ENCODE measurements around the gene LDHD. TPM values are rescaled to one million over a fixed set of nuclear protein-coding genes. Genes with fewer than 3 reads are reported as not detected.

The LDHD gene
- total and polyA plus RNA-seq, 2 donors from 2014 or later: 14.7 to 73.3 TPM

GRCh38 chr16:75106351-75107274 lies 10.0 kb downstream of the LDHD start:
- DNase-seq (no peak), FAIRE-seq (no peak)
- H3K9ac ChIP-seq (ENCODE audit: low read length in 3 of 3): no peak overlapping the region
- H3K9me3 ChIP-seq (ENCODE audit: control insufficient read depth in 2 of 3, insufficient read depth in 1 of 3, low read length in 3 of 3): no peaks in the 10 kb centered on the region
- H3K27ac ChIP-seq (ENCODE audit: low read depth in 2 of 2, low read length in 2 of 2): no peak overlapping the region
- H3K4me3 ChIP-seq (ENCODE audit: low read length in 3 of 3): no peak overlapping the region
- H3K36me3 ChIP-seq (ENCODE audit: control insufficient read depth in 2 of 3, insufficient read depth in 3 of 3, low read length in 3 of 3): no peaks in the 10 kb centered on the region
- no peak for TF ChIP-seq CTCF (IDR thresholded peaks at IDR 0.05; ENCODE audit: borderline replicate concordance, extremely low read depth, insufficient read depth)
- intact Hi-C loops (cut with DNase I): no loop called here
- no peaks in the 10 kb centered on the region for H3K27me3 ChIP-seq (ENCODE audit: control insufficient read depth, insufficient read depth, low read length)
- peaks cover 0 to 39% (median 35%) of the 10 kb centered on the region in 3 donors for H3K4me1 ChIP-seq (ENCODE audit: control insufficient read depth in 2 of 3, insufficient read depth in 2 of 3, low read depth in 1 of 3, low read length in 3 of 3)

- peak in 1 of 5 donors; percentile 84 for DNase-seq
- Histone ChIP-seq H3K27me3 (ENCODE audit: control insufficient read depth, insufficient read depth, low read length) (no peaks in the 10 kb centered on the region), H3K9ac (ENCODE audit: low read length in 3 of 3) (no peak overlapping the region), H3K36me3 (ENCODE audit: control insufficient read depth in 2 of 3, insufficient read depth in 3 of 3, low read length in 3 of 3) (no peaks in the 10 kb centered on the region), H3K4me3 (ENCODE audit: low read length in 3 of 3) (no peak overlapping the region), H3K4me1 (ENCODE audit: control insufficient read depth in 2 of 3, insufficient read depth in 2 of 3, low read depth in 1 of 3, low read length in 3 of 3) (peaks cover 0 to 31% (median 26%) of the 10 kb centered on the region in 3 donors), H3K27ac (ENCODE audit: low read depth in 2 of 2, low read length in 2 of 2) (no peak overlapping the region), H3K9me3 (ENCODE audit: control insufficient read depth in 2 of 3, insufficient read depth in 1 of 3, low read length in 3 of 3) (no peaks in the 10 kb centered on the region)
- FAIRE-seq: no peak
- TF ChIP-seq CTCF (IDR thresholded peaks at IDR 0.05; ENCODE audit: borderline replicate concordance, extremely low read depth, insufficient read depth): no peak
- intact Hi-C loops (cut with DNase I): no loop called here
Observed at GRCh38 chr16:75105306-75106061, 11.1 kb downstream of the LDHD start.

GRCh38 chr16:75104836-75105235 lies 11.7 kb downstream of the LDHD start:
- no peaks in the 10 kb centered on the region for H3K9me3 ChIP-seq (ENCODE audit: control insufficient read depth in 2 of 3, insufficient read depth in 1 of 3, low read length in 3 of 3)
- no peak for DNase-seq
- TF ChIP-seq CTCF (IDR thresholded peaks at IDR 0.05; ENCODE audit: borderline replicate concordance, extremely low read depth, insufficient read depth): no peak
- FAIRE-seq: no peak
- H3K4me1 ChIP-seq (ENCODE audit: control insufficient read depth in 2 of 3, insufficient read depth in 2 of 3, low read depth in 1 of 3, low read length in 3 of 3): peaks cover 0 to 25% (median 24%) of the 10 kb centered on the region in 3 donors
- no peak overlapping the region for H3K4me3 ChIP-seq (ENCODE audit: low read length in 3 of 3)
- intact Hi-C loops (cut with DNase I): no loop called here
- H3K27ac ChIP-seq (ENCODE audit: low read depth in 2 of 2, low read length in 2 of 2): no peak overlapping the region
- no peaks in the 10 kb centered on the region for H3K36me3 ChIP-seq (ENCODE audit: control insufficient read depth in 2 of 3, insufficient read depth in 3 of 3, low read length in 3 of 3)
- no peaks in the 10 kb centered on the region for H3K27me3 ChIP-seq (ENCODE audit: control insufficient read depth, insufficient read depth, low read length)
- H3K9ac ChIP-seq (ENCODE audit: low read length in 3 of 3): no peak overlapping the region
